ENCODE data around the gene ATP6V0D1. TPM values are rescaled to one million over a fixed set of nuclear protein-coding genes. Genes with fewer than 3 reads are reported as not detected.

ATP6V0D1 gene
- total and polyA plus RNA-seq, 7 donors: 60.2 to 104 (median 85.3) TPM

GRCh38 chr16:67438098-67438791 is 42.7 kb downstream of the ATP6V0D1 start:
- intact Hi-C loops (cut with DNase I): no loop called here
- Histone ChIP-seq H3K27me3 (ENCODE audit: insufficient read depth in 3 of 3, low read length in 2 of 3) (no peaks in the 10 kb centered on the region), H3K4me3 (no peak overlapping the region), H3K4me1 (peaks cover 21% of the 10 kb centered on the region), H3K27ac (no peak overlapping the region), H3K36me3 (ENCODE audit: insufficient read depth in 1 of 2, low read depth in 1 of 2) (peaks cover 0 to 39% of the 10 kb centered on the region in 2 donors), H3K9me3 (no peaks in the 10 kb centered on the region)
- WGBS, 3 donors: 95 to 97% (median 96%) methylated on average over 20 of the region's 20 CpGs
- TF ChIP-seq CTCF (IDR thresholded peaks at IDR 0.05): no peak
- DNase-seq (no peak), ATAC-seq (no peak)

- WGBS, 3 donors: 92 to 95% (median 94%) methylated on average over 4 of the region's 4 CpGs
- Histone ChIP-seq H3K4me3 (no peak overlapping the region), H3K27ac (no peak overlapping the region), H3K27me3 (ENCODE audit: insufficient read depth in 3 of 3, low read length in 2 of 3) (no peaks in the 10 kb centered on the region), H3K4me1 (peaks cover 13% of the 10 kb centered on the region), H3K9me3 (no peaks in the 10 kb centered on the region), H3K36me3 (ENCODE audit: insufficient read depth in 1 of 2, low read depth in 1 of 2) (peaks cover 0 to 39% of the 10 kb centered on the region in 2 donors)
- DNase-seq: no peak
- ATAC-seq: no peak
- no peak for TF ChIP-seq CTCF (IDR thresholded peaks at IDR 0.05)
- intact Hi-C loops (cut with DNase I): no loop called here
Measured at GRCh38 chr16:67437513-67437912, 43.4 kb downstream of the ATP6V0D1 start.

- no peak for TF ChIP-seq CTCF (IDR thresholded peaks at IDR 0.05)
- intact Hi-C loops (cut with DNase I): no loop called here
- 97% methylated on average over 23 of the region's 23 CpGs for WGBS, 3 donors
- Histone ChIP-seq H3K4me3 (no peak overlapping the region), H3K27me3 (ENCODE audit: insufficient read depth in 3 of 3, low read length in 2 of 3) (no peaks in the 10 kb centered on the region), H3K9me3 (no peaks in the 10 kb centered on the region), H3K36me3 (ENCODE audit: insufficient read depth in 1 of 2, low read depth in 1 of 2) (peaks cover 0 to 39% of the 10 kb centered on the region in 2 donors), H3K27ac (no peak overlapping the region), H3K4me1 (peaks cover 6% of the 10 kb centered on the region)
- ATAC-seq (no peak), DNase-seq (no peak)
Measured at GRCh38 chr16:67436640-67437193, 44.2 kb downstream of the ATP6V0D1 start.

GRCh38 chr16:67435758-67436164 is 45.2 kb downstream of the ATP6V0D1 start:
- Histone ChIP-seq H3K36me3 (ENCODE audit: insufficient read depth in 1 of 2, low read depth in 1 of 2) (peaks cover 0 to 39% of the 10 kb centered on the region in 2 donors), H3K27ac (no peak overlapping the region), H3K27me3 (ENCODE audit: insufficient read depth in 3 of 3, low read length in 2 of 3) (no peaks in the 10 kb centered on the region), H3K4me1 (peaks cover 3% of the 10 kb centered on the region), H3K9me3 (no peaks in the 10 kb centered on the region), H3K4me3 (no peak overlapping the region)
- no peak for DNase-seq
- intact Hi-C loops (cut with DNase I): no loop called here
- WGBS, 3 donors: 92 to 96% (median 94%) methylated on average over 16 of the region's 16 CpGs
- ATAC-seq: no peak
- no peak for TF ChIP-seq CTCF (IDR thresholded peaks at IDR 0.05)

Measured in psoas muscle (tissue), 8 donors.